Measurements from ENCODE around the gene EPN1. TPM values are rescaled to one million over a fixed set of nuclear protein-coding genes. Genes with fewer than 3 reads are reported as not detected.

The EPN1 gene
- total and polyA plus RNA-seq, 2 of the 13 experiments (the other 11 are each of a cell fraction or from before 2014, with no cell fraction given) = 28.9 to 31.7 TPM

- TF ChIP-seq MIER3 (CRISPR knock-in tag; IDR thresholded peaks at IDR 0.05; ENCODE audit: borderline replicate concordance) (0 out of 2 replicates have a peak, but pooled peaks have one; percentile 34), TFDP1 (CRISPR knock-in tag; IDR thresholded peaks at IDR 0.05; ENCODE audit: borderline replicate concordance) (0 out of 2 replicates have a peak, but pooled peaks have one; percentile 34), FOXM1 (CRISPR knock-in tag; IDR thresholded peaks at IDR 0.05) (no peak), TAF15 (IDR thresholded peaks at IDR 0.05; ENCODE audit: low read depth, low read length, poor library complexity, severe bottlenecking) (peak; percentile 84), MXD3 (CRISPR knock-in tag; IDR thresholded peaks at IDR 0.05) (peak; percentile 71), GABPA (IDR thresholded peaks at IDR 0.05; ENCODE audit: low read depth, low read length) (no peak), GABPA (CRISPR knock-in tag; IDR thresholded peaks at IDR 0.05; ENCODE audit: low read depth) (peak; percentile 21; the same call in 1 of the 2 replicates), NONO (IDR thresholded peaks at IDR 0.05) (no peak), NONO (CRISPR knock-in tag; conservative IDR thresholded peaks at IDR 0.05) (peak; percentile 61; the same call in 1 of the 2 replicates), STAT5B (CRISPR knock-in tag; IDR thresholded peaks at IDR 0.05) (no peak), AKAP8 (CRISPR knock-in tag; IDR thresholded peaks at IDR 0.05) (peak; percentile 97), ZNF124 (CRISPR knock-in tag; IDR thresholded peaks at IDR 0.05) (0 out of 2 replicates have a peak, but pooled peaks have one; percentile 33), ZNF740 (CRISPR knock-in tag; IDR thresholded peaks at IDR 0.05) (peak; percentile 91), ZNF564 (CRISPR knock-in tag; IDR thresholded peaks at IDR 0.05) (0 out of 2 replicates have a peak, but pooled peaks have one; percentile 55), SAP130 (CRISPR knock-in tag; IDR thresholded peaks at IDR 0.05; ENCODE audit: low read depth) (peak; percentile 67), MTA1 (CRISPR knock-in tag; IDR thresholded peaks at IDR 0.05; ENCODE audit: borderline replicate concordance) (peak; percentile 90; the same call in 1 of the 2 replicates), KMT2B (CRISPR knock-in tag; IDR thresholded peaks at IDR 0.05) (0 out of 2 replicates have a peak, but pooled peaks have one; percentile 36), ZBTB49 (CRISPR knock-in tag; IDR thresholded peaks at IDR 0.05; ENCODE audit: borderline replicate concordance) (no peak), CBX1 (IDR thresholded peaks at IDR 0.05; ENCODE audit: low read depth) (no peak), ZSCAN30 (CRISPR knock-in tag; IDR thresholded peaks at IDR 0.05) (no peak), ZSCAN12 (CRISPR knock-in tag; IDR thresholded peaks at IDR 0.05) (0 out of 2 replicates have a peak, but pooled peaks have one; percentile 43), E2F5 (CRISPR knock-in tag; conservative IDR thresholded peaks at IDR 0.05) (no peak), FLYWCH1 (CRISPR knock-in tag; IDR thresholded peaks at IDR 0.05) (no peak), ZNF891 (CRISPR knock-in tag; IDR thresholded peaks at IDR 0.05) (peak; percentile 48; the same call in 1 of the 2 replicates), MXD1 (CRISPR knock-in tag; IDR thresholded peaks at IDR 0.05) (peak; percentile 60; the same call in 1 of the 2 replicates), SMC3 (IDR thresholded peaks at IDR 0.05; ENCODE audit: low read length) (no peak)
Observed at GRCh38 chr19:55647732-55648584, 27.1 kb upstream of the EPN1 start, which contains the start of gene CCDC106 (continued).
